Left cardiac atrium (tissue), 4 donors: Measurements from ENCODE around the gene ARHGAP22. TPM values are rescaled to one million over a fixed set of nuclear protein-coding genes. Genes with fewer than 3 reads are reported as not detected.
"Not testable (repeated sequence)": the region's sequence is repeated elsewhere in the genome, so short reads cannot be mapped to it uniquely, and the experiment has no call there.

Experiments
- ATAC-seq, 2 donors: fragments of 200-7000 bp; cut with Tn5 transposase; one replicate each; pipeline ENCODE4 v1.9.1; 2020; ENCODE audit warnings: mild to moderate bottlenecking in 2 of 2, moderate library complexity in 2 of 2
- DNase-seq: peaks from one replicate; pipeline ENCODE4 v3.0.0-alpha.2; 2020
- intact Hi-C, 2 donors: fragments of 100-400 bp; cut with DNase I; formaldehyde crosslinking; loops; one replicate each; pipeline versions ENCODE4 v1.14.1 to v1.15.1; 2022 to 2023
- total RNA-seq, 2 donors: library from RNA; stranded (reverse); fragmentation: NEBNext Ultra II Directional; extraction: Animal tissue kit (Norgen Biotek cat#: 25700); gene quantifications; one replicate each; pipeline ENCODE4 v1.2.1, GENCODE V29; 2021
- donor health status: DM: no; HTN: yes; CAD: no.
- donor health status: DM: no; HTN: yes; CAD: no; lungs with severe emphysema.
- donor health status: DM: yes; HTN: yes; CAD: no.
- donor health status: Dilated cardiomyopathy.

ARHGAP22 gene
- total RNA-seq, 2 donors from 2014 or later = 4.7 to 6.0 TPM

- DNase-seq (no peak), ATAC-seq (no peak)
- intact Hi-C loops = no loop called here
These were observed 162.6 kb downstream of the ARHGAP22 start for GRCh38 chr10:48442090-48442808.

- DNase-seq = no peak
- intact Hi-C loops = no loop called here
- no peak for ATAC-seq
These were observed 164.1 kb downstream of the ARHGAP22 start for GRCh38 chr10:48440771-48441170.

GRCh38 chr10:48439581-48440041, 165.3 kb downstream of the ARHGAP22 start:
- intact Hi-C loops = no loop called here
- no peak for DNase-seq
- ATAC-seq = peak; percentile 35 to 90

- DNase-seq (no peak), ATAC-seq (no peak)
- intact Hi-C loops = no loop called here
These were observed 165.8 kb downstream of the ARHGAP22 start for GRCh38 chr10:48439031-48439430.

- intact Hi-C loops = no loop called here
- no peak for ATAC-seq
- no peak for DNase-seq
These were observed 167.3 kb downstream of the ARHGAP22 start for GRCh38 chr10:48437546-48437945.

GRCh38 chr10:48431871-48432270, 173.0 kb downstream of the ARHGAP22 start:
- ATAC-seq = no peak
- intact Hi-C loops = no loop called here
- no peak for DNase-seq

- DNase-seq (no peak), ATAC-seq (no peak)
- intact Hi-C loops = no loop called here
These were observed 174.4 kb downstream of the ARHGAP22 start for GRCh38 chr10:48430402-48430993.

- DNase-seq = no peak
- ATAC-seq = no peak
- intact Hi-C loops = no loop called here
These were observed 175.6 kb downstream of the ARHGAP22 start for GRCh38 chr10:48429309-48429708.

- ATAC-seq = no peak
- DNase-seq = no peak
- intact Hi-C loops = no loop called here
These were observed 176.0 kb downstream of the ARHGAP22 start for GRCh38 chr10:48428896-48429295.

GRCh38 chr10:48423884-48424283, 181.0 kb downstream of the ARHGAP22 start:
- ATAC-seq (no peak), DNase-seq (no peak)
- intact Hi-C loops = no loop called here

GRCh38 chr10:48421862-48422261, 183.0 kb downstream of the ARHGAP22 start:
- DNase-seq, ATAC-seq, intact Hi-C loops: not testable (repeated sequence)

- DNase-seq = no peak
- intact Hi-C loops = no loop called here
- ATAC-seq = no peak
These were observed 185.2 kb downstream of the ARHGAP22 start for GRCh38 chr10:48419714-48420113.

- no peak for DNase-seq
- intact Hi-C loops = no loop called here
- no peak for ATAC-seq
These were observed 186.6 kb downstream of the ARHGAP22 start for GRCh38 chr10:48418189-48418788.

GRCh38 chr10:48417374-48417773, 187.5 kb downstream of the ARHGAP22 start:
- intact Hi-C loops = no loop called here
- no peak for DNase-seq
- ATAC-seq = no peak

- DNase-seq = no peak
- intact Hi-C loops = no loop called here
- no peak for ATAC-seq
These were observed 188.2 kb downstream of the ARHGAP22 start for GRCh38 chr10:48416584-48417232.

- no peak for ATAC-seq
- no peak for DNase-seq
- intact Hi-C loops = no loop called here
These were observed 190.1 kb downstream of the ARHGAP22 start for GRCh38 chr10:48414778-48415177.

GRCh38 chr10:48414160-48414559, 190.7 kb downstream of the ARHGAP22 start:
- ATAC-seq (no peak), DNase-seq (no peak)
- intact Hi-C loops = no loop called here

- intact Hi-C loops = no loop called here
- ATAC-seq (no peak), DNase-seq (no peak)
These were observed 191.9 kb downstream of the ARHGAP22 start for GRCh38 chr10:48412933-48413332.

GRCh38 chr10:48412081-48412480, 192.8 kb downstream of the ARHGAP22 start:
- intact Hi-C loops = no loop called here
- ATAC-seq = no peak
- no peak for DNase-seq

- ATAC-seq (no peak), DNase-seq (no peak)
- intact Hi-C loops = no loop called here
These were observed 193.4 kb downstream of the ARHGAP22 start for GRCh38 chr10:48411510-48411909.
